Left ventricle myocardium inferior (tissue), 1 donor: ENCODE measurements around the gene LTBP4. TPM values are rescaled to one million over a fixed set of nuclear protein-coding genes. Genes with fewer than 3 reads are reported as not detected.
"Not testable (repeated sequence)": the region's sequence is repeated elsewhere in the genome, so short reads cannot be mapped to it uniquely, and the experiment has no call there.

Source experiments
- DNase-seq: peaks from one replicate; pipeline ENCODE4 v3.0.0-alpha.2; 2020
- H3K27ac ChIP-seq: fragments of 200-600 bp; replicated peaks from 2 replicates; pipeline ENCODE4 v1.8.0; 2021
- H3K27me3 ChIP-seq: fragments of 200-600 bp; 2 replicates; pipeline ENCODE4 v1.8.0; 2021; ENCODE audit warnings: low read depth
- H3K36me3 ChIP-seq: fragments of 200-600 bp; 2 replicates; pipeline ENCODE4 v1.8.0; 2021
- H3K4me1 ChIP-seq: fragments of 200-600 bp; 2 replicates; pipeline ENCODE4 v1.8.0; 2021
- H3K4me3 ChIP-seq: fragments of 200-600 bp; 2 replicates; pipeline ENCODE4 v1.8.0; 2021; ENCODE audit warnings: mild to moderate bottlenecking, moderate library complexity
- H3K9me3 ChIP-seq: fragments of 200-600 bp; replicated peaks from 2 replicates; pipeline ENCODE4 v1.8.0; 2021
- CTCF ChIP-seq: fragments of 200-600 bp; IDR thresholded peaks from 2 replicates; pipeline ENCODE4 v1.8.0; 2021; ENCODE audit warnings: antibody characterized with exemption, mild to moderate bottlenecking, borderline replicate concordance
- intact Hi-C: fragments of 100-400 bp; cut with micrococcal nuclease; formaldehyde crosslinking; loops from one replicate; pipeline ENCODE4 v1.11.0; 2022
- total RNA-seq: library from RNA; stranded (reverse); fragmentation: NEBNext Ultra II Directional; extraction: Animal tissue kit (Norgen Biotek cat#: 25700); gene quantifications from one replicate; pipeline ENCODE4 v1.2.1, GENCODE V29; 2021
- donor health status: DM: no; HTN: yes; CAD: no; lungs with severe emphysema.

LTBP4 gene
- total RNA-seq, 1 donor from 2014 or later, result 260 TPM

- Histone ChIP-seq H3K4me3 (no peak overlapping the region), H3K4me1 (no peaks in the 10 kb centered on the region), H3K27ac (no peak overlapping the region), H3K36me3 (no peaks in the 10 kb centered on the region), H3K27me3 (peaks cover 65% of the 10 kb centered on the region), H3K9me3 (no peaks in the 10 kb centered on the region)
- intact Hi-C loops, result no loop called here
- no peak for TF ChIP-seq CTCF
- DNase-seq, result no peak
These were observed 44.1 kb upstream of the LTBP4 start for GRCh38 chr19:40556953-40557530.

- Histone ChIP-seq H3K9me3 (no peaks in the 10 kb centered on the region), H3K36me3 (no peaks in the 10 kb centered on the region), H3K4me1 (no peaks in the 10 kb centered on the region), H3K27me3 (peaks cover 66% of the 10 kb centered on the region), H3K4me3 (no peak overlapping the region), H3K27ac (no peak overlapping the region)
- DNase-seq, result no peak
- intact Hi-C loops, result no loop called here
- TF ChIP-seq CTCF, result no peak
These were observed 41.8 kb upstream of the LTBP4 start for GRCh38 chr19:40559394-40559793.

GRCh38 chr19:40560092-40560507, 41.1 kb upstream of the LTBP4 start:
- H3K27me3 ChIP-seq, result peaks cover 66% of the 10 kb centered on the region
- H3K27ac ChIP-seq, result no peak overlapping the region
- no peak overlapping the region for H3K4me3 ChIP-seq
- H3K4me1 ChIP-seq, result no peaks in the 10 kb centered on the region
- TF ChIP-seq CTCF, result no peak
- intact Hi-C loops, result no loop called here
- no peak for DNase-seq
- no peaks in the 10 kb centered on the region for H3K36me3 ChIP-seq
- H3K9me3 ChIP-seq, result no peaks in the 10 kb centered on the region

GRCh38 chr19:40561947-40562346, 39.2 kb upstream of the LTBP4 start:
- DNase-seq, result no peak
- Histone ChIP-seq H3K27me3 (peaks cover 82% of the 10 kb centered on the region), H3K4me1 (no peaks in the 10 kb centered on the region), H3K4me3 (no peak overlapping the region), H3K27ac (no peak overlapping the region), H3K9me3 (no peaks in the 10 kb centered on the region), H3K36me3 (no peaks in the 10 kb centered on the region)
- intact Hi-C loops, result no loop called here
- no peak for TF ChIP-seq CTCF

- H3K36me3 ChIP-seq, H3K4me3 ChIP-seq, H3K9me3 ChIP-seq, DNase-seq, H3K27ac ChIP-seq, H3K4me1 ChIP-seq, intact Hi-C loops: not testable (repeated sequence)
- H3K27me3 ChIP-seq, result peaks cover 93% of the 10 kb centered on the region
These were observed 36.6 kb upstream of the LTBP4 start for GRCh38 chr19:40564535-40564934.

- intact Hi-C loops, result no loop called here
- no peak overlapping the region for H3K27ac ChIP-seq
- no peaks in the 10 kb centered on the region for H3K36me3 ChIP-seq
- no peak for DNase-seq
- H3K4me3 ChIP-seq, result no peak overlapping the region
- no peak for TF ChIP-seq CTCF
- H3K4me1 ChIP-seq, result peaks cover 14% of the 10 kb centered on the region
- peaks cover 85% of the 10 kb centered on the region for H3K27me3 ChIP-seq
- no peaks in the 10 kb centered on the region for H3K9me3 ChIP-seq
These were observed 35.8 kb upstream of the LTBP4 start for GRCh38 chr19:40565355-40565754.
